PC-9 (cell line): ENCODE measurements around the gene EDAR.

Experiments used
- CTCF ChIP-seq: fragments of 200-600 bp; sonication (generic); conservative IDR thresholded peaks from 2 replicates; pipeline ENCODE4 v1.6.1; 2017; ENCODE audit warnings: mixed run types, antibody characterized with exemption, mild to moderate bottlenecking, moderate library complexity
- EZH2 ChIP-seq: fragments of 200-600 bp; sonication (generic); IDR thresholded peaks from 2 replicates; pipeline ENCODE4 v1.8.0; 2017; ENCODE audit warnings: antibody characterized with exemption, low read depth

GRCh38 chr2:108969856-108970255 lies 19.2 kb downstream of the EDAR start:
- TF ChIP-seq CTCF (no peak), EZH2 (no peak)
